Germinal center (tissue), 1 donor: ENCODE data around the gene TMEM109.
A peak's percentile ranks its signal among the peaks of the same experiment; 100 is the strongest.

Experiments
- DNase-seq: peaks from one replicate; pipeline ENCODE4 v3.0.0; 2012; ENCODE audit warnings: mixed read lengths, low spot score

Gene TMEM109

DNA sequence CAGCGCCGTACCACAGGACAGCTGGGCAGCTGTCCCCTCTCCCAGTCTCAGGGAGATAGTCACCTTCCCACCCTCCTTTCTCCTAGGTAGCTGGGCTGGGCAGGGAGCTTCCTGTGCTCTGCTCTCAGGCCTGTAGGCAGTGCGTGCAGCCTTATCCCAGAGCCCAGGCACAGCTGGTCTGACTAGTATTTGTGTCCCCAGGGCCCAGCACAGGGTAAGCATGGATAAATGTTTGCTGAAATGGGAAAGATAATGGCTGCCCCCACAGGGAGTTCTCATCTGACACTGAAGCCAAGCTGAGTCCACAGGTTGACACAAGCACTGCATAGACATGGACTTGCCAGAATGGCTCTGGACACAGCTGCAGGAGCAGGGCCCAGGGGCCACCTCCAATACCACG is 28.3 kb downstream of the TMEM109 start:
- no peak for DNase-seq

GRCh38 chr11:60942970-60943565 is 29.1 kb downstream of the TMEM109 start:
- no peak for DNase-seq

DNA sequence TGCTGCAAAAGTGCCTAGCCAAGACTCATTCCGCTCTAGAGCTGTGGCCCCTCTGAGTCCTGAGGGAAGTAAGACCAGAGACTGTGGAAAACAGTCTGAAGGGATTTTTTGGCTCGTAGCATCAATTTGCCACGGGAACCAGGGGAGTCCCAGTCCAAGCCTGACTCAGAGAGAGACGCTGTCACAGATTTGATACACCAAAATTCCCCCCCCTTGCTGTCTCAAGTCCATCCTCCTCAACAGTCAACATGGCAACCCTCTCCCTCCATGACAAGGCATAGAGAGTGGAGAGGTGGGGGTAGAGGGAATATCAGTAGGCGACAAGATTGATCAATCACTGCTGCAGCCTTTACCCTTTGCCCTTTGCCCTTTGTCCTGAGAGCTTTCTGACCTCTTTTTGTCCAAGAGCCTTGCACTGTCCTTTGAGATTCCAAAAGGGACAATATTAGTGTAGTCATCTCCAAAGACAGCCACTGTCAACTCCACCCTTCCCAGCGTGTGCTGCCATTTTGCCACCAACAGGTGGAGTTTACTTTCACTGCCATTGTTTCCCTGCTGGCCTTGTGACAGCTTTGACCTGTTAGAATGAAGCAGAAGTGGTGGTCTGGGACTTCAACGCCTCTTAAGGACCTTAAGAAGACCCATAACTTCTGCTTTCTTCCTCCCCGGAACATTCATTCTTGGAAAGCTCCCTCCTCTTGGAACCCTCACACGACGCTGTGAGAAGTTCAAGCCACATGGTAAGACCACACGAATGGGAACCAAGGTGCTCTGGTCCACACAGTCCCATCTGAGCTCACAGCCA is 30.7 kb downstream of the TMEM109 start:
- no peak for DNase-seq

DNA sequence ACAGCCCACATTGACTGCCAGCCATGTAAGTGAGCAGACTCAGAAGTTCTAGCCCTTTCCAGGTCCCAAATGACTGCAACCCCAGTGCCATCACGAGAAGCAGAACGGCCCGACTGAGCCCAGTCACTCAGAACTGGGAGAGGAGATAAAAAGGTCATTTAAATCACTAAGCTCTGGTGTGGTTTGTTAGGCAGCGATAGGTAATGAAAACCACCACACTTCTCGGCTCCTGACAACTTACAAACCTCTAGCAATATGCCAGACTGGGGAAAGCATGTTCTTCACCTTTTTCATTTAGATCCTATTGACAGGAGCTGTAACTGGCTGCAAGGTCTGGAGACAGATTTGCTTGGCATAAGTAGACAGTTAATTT is 31.3 kb downstream of the TMEM109 start:
- no peak for DNase-seq

DNA sequence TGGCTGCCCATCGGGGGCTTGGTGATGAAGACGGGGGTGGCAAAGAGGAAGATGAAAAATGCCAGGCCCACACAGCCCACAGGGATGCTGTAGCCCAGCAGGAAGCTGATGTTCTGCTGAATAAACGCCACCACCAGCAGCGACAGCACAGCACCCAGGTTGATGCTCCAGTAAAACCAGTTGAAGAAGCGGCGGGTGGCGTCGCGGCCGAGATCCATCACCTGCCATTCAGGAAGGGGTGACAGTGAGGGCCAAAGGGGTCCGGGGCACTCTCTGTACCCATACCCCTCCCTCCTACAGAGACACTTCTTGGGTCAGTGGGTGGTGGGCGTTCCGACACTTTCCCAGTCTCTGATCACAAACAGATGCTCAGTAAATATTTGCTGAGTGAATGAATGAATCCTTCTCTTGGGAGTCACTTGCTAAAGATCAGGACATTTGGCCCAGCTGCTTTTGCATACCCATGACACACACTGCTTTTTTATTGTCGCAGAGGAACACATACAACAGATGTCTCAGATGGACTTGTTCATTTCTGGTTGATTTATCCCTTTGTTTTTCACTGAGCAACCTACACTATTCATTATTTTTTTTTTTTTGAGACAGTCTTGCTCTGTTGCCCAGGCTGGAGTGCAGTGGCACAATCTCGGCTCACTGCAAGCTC is 32.8 kb downstream of the TMEM109 start:
- DNase-seq, result no peak

GRCh38 chr11:60947700-60948099 is 33.7 kb downstream of the TMEM109 start:
- no peak for DNase-seq

- no peak for DNase-seq
These were observed 34.3 kb downstream of the TMEM109 start for GRCh38 chr11:60948250-60948649.

DNA sequence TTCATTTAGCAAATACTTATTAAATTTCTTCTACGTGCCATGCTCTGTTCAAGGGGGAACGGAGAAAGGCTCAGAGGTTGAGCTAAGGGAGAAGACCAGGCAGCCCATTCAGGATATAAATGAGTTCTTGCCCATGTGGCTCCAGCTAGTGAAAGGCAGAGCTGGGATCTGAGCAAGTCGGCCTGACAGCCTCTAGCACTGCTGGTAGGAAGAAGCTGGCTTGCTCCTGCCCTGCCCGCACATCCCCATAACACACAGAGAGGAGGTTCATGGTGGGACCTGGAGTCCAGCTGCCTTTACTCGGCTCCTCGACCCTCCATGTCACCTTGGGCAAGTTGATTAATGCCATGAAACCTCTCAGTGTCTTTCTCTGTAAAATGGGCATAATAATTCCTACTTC is 36.1 kb downstream of the TMEM109 start:
- no peak for DNase-seq

DNA sequence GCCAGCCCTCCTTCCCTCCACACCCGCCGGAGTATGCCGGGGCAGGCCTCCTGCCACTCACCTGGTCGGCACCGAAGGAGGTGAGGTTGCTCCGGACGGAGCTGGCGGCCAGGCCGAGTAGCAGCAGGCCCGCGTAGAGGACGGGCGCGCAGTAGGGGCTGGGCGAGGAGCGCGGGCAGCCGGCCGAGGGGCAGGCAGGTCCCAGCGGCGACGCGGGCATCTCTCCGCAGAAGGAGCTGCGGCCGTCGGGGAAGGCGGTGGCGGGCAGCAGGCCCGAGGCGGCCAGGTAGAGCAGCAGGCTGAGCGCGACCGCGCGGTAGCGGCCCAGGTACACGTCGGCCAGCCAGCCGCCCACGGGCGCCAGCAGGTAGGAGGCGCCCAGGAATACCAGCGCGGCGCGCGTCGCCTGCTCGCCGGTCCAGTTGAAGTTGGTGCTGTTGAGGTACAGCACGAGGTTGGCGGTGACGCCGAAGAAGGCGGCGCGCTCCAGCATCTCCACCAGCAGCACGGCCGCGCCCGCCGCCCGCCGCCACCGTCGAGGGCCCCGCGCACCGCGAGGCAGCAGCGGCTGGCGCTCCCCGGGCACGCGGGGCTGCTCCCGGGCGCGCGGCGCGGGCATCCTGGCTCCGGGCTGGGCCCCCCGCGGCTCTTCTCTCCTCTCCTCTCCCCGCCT is 37.1 kb downstream of the TMEM109 start:
- peak; percentile 33 for DNase-seq

DNA sequence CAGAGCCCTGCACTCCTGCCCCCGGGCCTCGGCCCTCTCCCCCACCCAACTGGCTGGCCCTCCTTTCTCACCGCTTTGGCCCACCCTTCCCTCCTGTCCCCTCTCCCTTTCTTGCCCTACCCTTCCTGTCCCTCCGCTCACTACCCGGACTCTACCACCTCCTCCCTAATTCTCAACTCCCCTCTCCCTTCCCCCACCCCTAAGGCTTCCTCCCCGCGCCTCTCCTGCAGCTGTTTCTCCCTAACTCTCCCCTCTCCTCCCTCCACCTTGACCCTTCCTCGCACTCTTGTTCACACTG is 37.6 kb downstream of the TMEM109 start:
- peak; percentile 37 for DNase-seq

DNA sequence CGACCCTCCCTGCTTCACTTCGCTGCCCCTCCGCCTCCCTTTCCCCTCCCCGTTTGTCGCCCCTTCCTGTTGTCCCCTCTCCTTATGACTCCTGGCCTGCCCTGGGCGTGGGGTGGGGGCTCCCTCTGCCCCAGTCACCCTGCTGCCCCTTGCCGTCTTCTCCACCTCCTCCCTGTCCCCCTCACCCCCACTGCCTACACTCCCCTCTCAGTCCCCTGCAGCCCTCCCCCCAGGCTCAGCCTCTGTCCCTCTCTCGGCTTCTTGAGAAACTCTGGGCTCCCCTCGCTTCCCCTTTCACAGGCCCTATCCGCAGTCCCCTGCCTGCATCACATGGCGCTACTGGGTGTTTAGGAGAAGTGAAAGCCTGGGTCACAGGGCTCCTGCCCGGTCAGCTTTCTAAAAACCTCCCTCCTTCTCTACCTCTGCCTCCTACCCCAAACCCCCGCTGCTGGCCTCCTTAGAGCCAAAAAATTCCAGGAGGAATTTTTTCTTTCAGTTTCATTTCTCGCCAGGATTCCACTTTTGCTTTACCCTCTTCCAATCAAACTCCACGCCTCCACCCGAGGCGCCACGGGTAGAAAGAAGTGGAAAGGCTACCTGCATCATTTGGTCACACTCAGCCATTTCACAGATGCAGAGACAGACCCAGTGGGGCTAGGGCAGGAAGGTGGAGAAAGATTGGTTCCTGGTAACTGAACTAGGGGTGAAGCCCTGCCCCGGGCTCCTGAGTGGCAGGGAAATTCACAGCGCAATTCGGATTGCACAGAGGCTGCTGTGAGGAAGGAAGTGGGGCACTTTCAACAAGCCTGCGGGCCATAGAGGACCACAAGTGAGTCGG is 38.2 kb downstream of the TMEM109 start, which contains the start of gene SLC15A3:
SLC15A3 (minus strand) TSS at position 273 of the 838 bp plus-strand sequence. CDS start 625 bp downstream, outside the sequence.
- peak; percentile 86 for DNase-seq

- DNase-seq, result no peak
These were observed 38.8 kb downstream of the TMEM109 start for GRCh38 chr11:60952742-60953170.

DNA sequence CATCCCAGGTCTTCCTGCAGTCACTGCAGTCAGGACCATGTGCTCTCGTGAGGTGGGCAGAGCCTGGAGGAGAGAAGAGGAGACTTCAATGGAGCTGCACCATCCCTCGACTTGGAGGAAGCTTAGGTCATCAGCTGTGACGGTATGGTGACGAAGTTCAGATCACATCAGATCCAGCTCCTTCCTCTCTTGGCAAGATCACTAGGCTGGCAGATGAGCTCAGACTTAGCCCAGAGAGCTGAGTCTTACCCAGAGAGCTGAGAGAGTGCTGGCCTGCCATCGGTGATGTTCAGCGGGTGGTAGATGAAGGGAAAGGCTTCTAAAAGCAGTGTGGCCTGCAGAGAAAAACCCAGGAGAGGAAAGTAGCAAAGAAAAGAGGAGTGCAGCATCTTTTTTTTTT is 39.8 kb downstream of the TMEM109 start:
- no peak for DNase-seq

DNA sequence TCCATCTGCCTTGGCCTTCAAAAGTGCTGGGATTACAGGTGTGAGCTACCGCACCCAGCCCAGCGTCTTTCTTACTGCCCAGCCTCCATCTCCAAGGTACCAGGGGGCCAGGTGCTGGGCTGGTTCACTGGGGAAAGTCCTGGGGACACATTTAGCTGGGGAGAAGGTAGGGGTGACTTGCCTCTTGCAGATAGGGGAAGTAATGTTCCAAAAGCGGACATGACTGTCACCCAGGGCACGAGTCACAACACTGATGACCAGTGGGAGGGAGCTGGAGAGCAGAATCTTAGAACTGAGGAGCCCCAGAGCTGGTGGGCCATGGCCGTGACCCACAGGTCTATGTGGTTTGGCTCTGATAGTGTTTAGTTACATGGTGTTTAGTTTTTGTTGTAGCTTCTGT is 40.5 kb downstream of the TMEM109 start:
- no peak for DNase-seq

DNA sequence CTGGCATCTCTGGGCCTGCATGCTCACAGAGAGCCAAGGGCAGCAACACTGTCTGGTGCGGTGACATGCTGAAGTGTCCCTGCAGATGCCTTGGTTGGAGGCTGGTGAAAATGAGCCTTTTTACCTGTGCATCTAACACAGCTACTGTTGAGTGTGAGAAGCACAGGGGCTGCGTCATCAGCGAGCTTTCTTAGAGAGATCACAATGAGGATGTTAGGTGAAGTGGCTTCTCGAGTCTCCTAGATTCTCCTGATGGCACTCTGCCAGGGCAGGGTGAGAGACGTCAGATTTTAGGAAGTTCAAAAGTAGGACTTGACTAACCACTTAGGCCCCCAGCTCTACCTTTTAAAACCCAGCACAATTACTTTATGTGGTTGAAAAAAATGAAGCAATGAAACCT is 41.6 kb downstream of the TMEM109 start:
- DNase-seq, result no peak

DNA sequence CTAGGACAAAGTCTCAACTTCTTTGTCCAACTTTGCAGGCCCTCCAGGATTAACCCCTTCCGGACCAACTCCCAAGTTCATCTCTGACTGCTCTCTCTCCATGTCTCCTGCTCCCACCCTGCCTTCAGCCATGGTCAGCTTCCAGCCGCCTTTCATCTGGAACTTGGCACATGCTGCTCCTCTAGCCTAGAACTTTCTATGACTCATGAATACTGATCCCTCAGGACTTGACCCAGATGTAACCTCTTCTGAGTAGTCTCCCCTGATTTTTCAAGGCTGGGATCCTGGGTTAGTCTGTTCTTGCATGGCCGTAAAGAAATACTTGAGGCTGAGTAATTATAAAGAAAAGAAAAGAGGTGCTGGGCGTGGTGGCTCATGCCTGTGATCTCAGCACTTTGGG is 43.2 kb downstream of the TMEM109 start:
- no peak for DNase-seq

DNA sequence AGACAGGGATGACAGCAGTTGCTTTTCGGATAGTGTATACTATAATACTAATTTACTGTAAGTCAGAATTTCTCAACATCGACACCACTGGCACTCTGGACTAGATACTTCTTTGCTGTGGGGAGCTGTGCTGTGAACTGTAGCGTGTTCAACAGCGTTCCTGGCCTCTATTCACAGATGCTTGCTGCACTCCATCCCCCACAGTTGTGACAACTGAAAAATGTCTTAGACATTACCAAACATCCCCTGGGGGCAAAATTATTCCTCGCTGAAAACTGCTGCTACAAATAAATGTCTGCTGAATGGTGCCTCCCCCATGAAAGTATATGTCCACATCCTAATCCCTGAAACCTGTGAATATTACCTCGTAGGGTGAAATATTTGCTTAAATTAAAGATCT is 45.5 kb downstream of the TMEM109 start:
- no peak for DNase-seq

DNA sequence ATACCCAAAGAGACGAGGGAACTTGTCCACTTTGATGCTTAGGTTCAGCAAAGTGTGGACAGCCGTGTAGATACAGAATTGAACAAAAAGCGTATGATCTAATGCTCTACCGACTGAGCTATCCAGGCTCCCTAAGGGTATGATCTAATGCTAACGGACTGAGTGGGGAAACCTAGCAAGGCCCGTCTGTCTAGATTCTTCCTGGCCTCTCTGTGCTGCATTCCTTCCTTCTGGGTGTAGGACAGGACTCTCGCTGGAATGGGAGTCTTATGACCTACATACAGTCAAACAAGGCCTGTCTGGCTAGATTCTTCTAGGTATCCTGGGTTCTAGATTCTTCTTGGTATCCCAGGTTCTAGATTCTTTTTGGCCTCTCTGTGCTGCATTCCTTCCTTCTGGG is 46.4 kb downstream of the TMEM109 start:
- no peak for DNase-seq

DNA sequence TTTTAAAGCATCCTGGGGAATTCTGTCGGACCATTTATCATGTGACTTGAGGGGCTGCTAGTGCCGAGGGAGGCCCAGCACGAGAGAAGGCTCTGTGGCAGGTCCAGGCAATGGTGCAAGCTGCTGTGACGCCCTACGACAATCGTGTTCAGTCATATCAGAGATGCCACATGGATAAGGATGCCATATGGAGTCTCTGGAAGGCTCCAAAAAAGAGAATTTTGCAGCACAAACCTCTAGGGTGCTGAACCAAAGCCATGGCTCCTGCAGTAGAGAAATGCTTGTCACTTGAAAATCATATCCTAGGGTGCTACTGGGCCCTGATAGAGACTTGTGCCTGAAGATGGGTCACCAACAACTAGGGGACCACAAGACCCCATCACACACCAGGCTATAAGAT is 50.8 kb downstream of the TMEM109 start:
- DNase-seq, result no peak

DNA sequence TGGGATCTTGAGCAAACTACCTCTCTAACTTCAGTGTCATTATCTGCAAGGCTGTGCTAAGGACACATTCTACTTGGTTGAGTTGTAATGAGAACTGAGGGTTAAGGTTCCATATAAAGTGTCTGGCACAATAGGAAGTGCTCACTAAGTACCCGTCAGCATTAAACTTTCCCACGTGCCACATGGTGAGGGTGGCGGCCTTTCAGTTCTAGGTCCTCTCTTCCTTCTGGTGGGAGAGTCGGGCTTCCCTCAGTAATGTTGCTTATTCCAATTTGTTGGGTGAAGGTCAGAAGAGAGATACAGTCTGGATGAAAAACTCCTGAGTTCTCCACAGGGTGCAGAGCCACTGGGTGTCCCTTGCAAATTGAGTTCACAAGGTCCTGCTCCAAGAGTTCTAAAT is 52.9 kb downstream of the TMEM109 start:
- DNase-seq, result no peak

DNA sequence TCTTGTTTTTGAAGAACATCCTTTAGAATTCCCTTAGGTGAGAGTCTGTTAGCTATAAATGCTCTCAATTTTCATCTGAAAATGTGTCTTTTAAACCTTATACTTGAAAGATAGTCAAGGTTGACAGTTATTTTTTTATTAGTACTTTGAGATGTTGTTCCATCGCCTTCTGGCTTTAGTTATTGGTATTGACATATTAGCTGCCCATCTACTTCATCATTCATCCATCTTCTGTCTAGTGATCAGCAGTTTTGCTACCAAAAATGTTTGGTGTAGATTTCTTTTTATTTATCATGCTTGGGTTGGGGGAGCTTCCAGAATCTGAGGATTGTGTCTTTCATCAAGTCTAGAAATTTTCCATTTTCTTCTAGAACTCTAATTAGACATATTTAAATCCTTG is 54.3 kb downstream of the TMEM109 start:
- no peak for DNase-seq

DNA sequence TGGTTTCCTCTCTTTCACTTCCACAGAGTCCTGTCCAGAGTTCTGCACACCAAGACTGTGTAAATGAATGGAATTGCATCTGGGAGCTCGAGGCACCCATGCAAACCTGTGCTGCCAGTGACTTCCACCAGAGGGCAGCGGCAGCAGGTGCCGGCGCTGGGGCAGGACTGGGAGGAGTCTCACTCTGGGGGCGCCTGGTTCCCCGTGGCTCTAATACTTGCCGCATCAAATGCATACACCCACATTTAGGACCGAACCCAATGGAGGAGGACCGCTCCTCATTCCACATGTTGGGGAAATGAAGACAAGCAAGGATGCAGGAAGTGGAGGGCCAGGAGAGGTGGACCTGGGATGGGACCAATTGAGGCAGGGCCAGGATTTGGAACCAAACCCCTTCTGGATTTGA is 56.4 kb downstream of the TMEM109 start:
- peak; percentile 82 for DNase-seq
